T-helper 9 cell (primary cell): ENCODE results near the gene ENAH.
"Not testable (repeated sequence)": the region's sequence is repeated elsewhere in the genome, so short reads cannot be mapped to it uniquely, and the experiment has no call there.

ENCODE experiments used
- DNase-seq: peaks from one replicate; pipeline ENCODE4 v3.0.0-alpha.2; 2020

ENAH gene

DNA sequence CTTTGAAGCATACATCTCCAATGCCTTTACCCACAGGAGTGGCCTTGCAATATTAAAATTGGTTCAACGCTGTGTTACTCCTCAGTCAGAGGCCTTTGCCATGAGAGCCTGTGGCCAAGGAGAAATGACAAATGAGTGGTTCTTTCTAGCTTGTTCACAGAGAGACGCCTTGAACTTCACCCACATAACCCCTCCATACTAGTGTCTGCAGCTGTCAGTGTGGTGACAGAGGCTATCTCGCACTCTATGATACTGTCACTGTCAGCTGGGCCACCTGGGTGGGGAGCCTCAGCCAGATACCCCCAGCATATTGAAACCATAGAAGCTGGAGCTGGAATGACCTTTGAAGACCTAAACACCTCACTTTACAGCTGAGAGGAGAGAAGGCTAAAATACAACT, 167.7 kb downstream of the ENAH start:
- no peak for DNase-seq

DNA sequence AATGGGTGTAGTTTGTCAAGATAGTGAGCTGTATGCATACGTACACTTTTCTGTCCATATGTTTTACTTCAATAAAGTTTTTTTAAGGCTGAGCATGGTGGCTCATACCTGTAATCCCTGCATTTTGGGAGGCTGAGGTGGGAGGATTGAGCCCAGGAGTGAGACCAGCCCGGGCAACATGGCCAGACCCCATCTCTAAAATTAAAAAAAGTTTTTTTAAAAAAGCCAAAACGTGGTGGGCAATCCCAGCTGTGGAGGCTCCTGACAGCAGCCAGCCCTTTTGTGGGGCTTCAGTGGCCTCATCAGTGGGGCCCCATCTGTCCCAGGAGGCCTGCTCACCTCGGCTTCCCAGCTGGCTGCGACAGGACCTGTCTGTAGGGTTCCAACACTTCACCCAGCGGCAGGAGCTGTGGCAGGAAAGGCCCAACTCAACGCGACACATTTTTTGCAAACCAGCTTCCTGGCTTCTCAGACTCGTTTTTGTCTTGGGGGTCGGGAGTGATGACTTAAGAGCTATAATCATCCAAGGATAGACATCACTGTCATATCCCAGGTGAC, 168.2 kb downstream of the ENAH start:
- no peak for DNase-seq

DNA sequence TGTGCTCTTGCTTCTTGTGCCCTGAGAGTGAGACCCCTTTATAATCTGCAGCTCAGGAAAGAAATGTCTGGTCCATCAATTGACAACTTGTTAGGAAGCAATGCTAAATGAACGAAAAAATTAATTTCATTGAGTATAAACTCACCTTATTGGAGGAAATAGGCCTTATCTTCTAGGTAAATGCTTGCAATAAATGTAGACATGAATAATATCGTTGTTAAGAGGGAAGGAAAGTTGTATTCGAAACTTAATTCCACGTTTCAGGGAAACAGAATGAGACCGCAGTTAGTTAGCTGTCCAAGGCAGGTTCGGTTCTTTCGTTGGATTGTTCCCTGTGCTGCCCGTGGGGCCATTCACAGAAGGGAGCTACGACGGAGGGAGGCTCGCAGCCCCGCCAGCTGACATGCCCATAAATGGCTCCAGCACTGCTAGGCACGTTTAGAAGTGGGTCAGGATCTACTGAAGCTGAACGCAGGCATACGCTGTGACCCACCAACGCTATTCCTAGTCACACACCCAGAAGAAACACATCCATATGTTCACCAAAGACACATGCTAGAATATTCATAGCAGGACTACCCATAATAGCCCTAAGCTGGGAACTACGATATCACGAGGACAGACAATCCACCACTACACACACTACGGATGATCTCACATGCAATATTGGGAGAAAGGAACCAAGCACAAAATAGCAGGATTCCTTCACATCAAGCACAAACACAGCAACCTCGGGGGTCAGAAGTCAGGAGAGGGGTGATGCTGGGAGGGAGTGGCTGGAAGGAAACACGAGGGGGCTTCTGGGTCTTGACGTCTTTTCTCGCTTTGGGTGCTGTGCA, 168.9 kb downstream of the ENAH start:
- no peak for DNase-seq

DNA sequence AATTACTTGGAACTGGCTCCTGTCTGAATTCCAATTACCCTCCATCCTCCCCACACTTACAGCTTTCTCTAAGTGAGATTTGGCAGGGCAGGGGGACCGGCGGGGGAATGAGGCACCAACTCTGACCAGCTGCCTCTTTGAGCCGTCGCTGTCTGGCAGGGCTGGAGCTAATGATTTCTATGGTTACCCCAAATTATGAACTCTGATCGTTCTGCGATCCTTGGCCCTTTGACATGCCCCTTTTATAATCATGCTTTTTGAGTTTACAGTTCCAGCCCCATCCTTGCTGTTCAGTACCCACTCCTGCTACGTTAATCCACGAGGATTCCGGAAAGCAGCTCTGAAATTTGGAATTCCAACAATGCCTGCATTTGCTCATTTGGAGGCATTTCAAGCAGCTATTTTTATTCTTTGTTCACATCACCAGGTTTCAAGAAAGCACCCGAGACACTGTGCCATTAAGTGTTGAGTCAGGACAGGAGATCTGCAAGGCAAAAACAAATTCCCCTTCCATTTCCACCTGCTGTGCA, 170.4 kb downstream of the ENAH start:
- DNase-seq, result no peak

DNA sequence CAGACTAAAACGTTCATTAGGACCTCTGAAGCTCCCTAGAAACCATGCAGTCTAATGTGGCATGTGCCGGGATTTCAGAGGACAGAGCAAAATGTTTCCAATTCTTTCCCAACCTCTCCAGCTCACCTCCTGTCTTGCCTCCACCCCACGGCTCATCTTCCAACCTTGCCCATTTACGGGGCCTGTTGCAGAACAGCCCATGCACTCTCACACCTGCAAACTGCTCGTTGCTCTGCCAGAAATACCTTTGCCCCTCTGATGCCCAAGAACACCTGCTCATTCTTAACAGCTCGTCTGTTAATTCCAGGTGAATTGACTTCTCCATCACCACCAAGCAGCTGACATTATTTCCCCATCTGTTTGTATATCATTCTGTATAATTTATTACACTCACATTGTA, 171.2 kb downstream of the ENAH start:
- DNase-seq, result no peak

DNA sequence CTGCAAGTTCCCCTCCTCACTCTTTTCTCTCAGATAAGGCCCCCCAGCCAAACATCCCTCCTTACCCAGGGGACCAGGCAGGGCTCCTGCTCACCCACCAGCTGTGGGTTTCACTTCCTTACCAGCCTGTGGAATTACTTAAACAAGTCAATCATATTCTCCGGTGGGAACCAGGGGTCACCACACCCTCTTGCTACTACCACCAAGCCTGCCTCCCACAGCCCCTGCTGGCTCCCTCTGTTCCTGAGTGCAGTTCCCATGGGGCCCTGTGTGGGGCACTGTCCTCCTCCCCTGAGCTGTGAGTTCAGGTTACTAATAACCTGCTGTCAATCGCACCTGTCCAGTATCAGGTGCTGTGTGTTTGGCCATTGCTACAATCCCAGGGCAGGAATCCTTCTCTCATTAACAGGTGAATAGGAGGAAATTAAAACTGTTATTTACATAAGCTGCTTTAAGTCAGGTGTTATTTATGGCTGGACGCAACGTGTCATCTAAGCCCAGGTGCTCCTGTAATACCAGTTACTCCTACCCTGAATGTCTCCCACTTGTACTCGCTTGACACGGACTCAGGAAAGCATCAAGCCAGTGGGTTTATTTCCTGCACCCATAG, 172.0 kb downstream of the ENAH start:
- peak; percentile 32 for DNase-seq

DNA sequence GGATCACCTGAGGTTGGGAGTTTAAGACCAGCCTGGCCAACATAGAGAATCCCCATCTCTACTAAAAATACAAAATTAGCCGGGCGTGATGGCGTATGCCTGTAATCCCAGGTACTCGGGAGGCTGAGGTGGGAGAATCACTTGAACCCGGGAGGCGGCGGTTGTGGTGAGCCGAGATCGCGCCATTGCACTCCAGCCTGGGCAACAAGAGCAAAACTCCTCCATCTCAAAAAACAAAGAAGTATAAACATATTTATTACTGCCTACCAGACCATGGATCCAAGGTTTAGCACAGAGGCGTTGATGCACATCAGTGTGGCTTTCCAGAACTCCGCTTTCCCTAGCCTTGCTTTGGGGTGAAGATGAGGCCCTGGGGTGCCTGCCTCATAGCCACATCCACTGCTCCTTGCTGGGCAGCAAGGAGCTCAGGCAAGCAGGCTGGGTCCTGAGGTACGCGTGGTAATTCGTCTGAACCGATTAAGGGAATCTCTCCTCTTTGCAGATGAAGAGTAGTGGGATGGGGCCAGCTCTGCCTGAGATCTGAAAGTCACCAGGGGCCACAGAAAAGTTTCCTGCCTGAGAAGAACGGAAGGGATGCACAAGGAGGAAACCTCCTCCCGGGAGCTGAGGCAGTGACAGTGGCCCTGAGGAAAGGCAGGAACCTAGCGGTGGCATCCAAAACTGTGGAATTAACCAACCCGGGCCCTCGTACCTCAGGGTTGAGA, 172.8 kb downstream of the ENAH start:
- DNase-seq, result no peak

DNA sequence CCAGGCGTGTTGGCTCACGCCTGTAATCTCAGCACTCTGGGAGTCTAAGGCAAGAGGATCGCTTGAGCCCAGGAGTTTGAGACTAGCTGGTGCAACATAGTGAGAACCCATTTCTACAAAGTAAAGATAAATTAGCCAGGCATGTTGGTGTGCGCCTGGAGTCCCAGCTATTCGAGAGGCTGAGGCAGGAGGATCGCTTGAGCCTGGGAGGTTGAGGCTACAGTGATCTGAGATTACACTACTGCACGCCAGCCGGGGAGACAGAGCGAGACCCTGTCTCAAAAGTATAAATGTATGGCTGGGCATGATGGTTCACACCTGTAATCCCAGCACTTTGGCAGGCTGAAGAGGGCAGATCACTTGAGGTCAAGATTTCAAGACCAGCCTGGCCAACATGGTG, 173.6 kb downstream of the ENAH start:
- no peak for DNase-seq

DNA sequence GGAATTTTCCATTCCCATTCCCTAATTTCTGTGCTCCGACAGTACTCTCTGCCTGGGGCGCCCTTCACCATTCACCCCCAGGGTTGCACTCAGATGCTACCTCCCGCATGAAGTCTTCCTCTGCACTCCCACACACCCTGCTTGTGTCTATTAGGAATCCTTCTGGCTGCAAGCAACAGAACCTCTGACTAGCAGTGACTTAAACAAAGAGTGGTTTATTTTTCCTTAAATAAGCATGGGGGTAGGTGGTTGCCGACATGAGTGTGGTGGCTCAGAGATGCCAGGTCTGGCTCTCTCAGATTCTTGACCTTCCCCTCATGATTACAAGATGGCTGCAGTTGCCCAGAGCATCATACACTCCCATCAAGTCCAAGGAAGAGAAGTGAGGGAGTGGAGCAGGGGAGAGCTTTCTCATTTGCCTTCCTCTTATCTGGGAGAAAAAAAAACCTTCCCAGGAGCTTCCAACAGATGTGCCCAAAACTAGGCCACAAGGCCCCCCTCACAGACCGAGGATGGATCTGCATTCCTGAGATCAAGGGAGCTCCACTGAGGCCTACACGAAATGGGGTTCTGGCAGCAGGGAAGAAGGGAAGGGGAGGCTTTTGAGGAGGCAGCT, 175.5 kb downstream of the ENAH start:
- no peak for DNase-seq

DNA sequence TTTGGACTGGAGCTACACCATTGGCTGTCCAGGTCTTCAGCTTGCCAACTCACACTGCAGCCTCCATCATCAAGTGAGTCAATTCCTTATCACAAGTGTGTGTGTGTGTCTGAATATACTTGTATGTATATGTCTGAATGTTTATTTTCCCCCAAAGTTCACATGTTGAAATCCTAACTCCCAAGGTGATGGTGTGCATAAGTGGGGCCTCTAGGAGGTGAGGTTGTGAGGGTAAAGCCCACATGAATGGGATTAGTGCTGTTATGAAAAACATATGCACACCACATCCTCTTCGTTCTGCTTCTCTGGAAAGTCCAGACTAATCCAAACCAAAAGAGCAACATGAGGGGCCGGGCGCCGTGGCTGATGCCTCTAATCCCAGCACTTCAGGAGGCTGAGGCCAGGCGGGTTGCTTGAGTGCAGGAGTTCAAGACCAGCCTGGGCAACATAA, 176.4 kb downstream of the ENAH start:
- DNase-seq, result no peak

DNA sequence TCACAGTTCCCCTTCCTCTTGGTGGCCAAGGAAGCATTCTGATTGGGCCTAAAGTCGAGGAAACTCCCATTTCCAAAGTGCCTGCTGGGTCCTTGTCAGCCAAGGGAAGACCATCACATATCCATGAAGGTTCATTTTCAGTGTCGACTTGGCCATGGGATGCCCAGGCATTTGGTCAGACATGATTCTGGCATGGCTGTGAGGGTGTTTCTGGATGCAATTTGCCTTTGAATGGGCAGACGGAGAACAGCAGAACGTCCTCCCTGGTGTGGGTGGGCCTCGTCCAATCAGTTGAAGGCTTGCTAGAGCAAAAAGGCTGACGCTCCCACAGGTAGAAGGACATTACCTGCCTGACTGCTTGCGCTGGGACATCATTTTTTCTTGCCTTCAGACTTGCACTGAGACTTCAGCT, 176.8 kb downstream of the ENAH start:
- DNase-seq, result no peak

DNA sequence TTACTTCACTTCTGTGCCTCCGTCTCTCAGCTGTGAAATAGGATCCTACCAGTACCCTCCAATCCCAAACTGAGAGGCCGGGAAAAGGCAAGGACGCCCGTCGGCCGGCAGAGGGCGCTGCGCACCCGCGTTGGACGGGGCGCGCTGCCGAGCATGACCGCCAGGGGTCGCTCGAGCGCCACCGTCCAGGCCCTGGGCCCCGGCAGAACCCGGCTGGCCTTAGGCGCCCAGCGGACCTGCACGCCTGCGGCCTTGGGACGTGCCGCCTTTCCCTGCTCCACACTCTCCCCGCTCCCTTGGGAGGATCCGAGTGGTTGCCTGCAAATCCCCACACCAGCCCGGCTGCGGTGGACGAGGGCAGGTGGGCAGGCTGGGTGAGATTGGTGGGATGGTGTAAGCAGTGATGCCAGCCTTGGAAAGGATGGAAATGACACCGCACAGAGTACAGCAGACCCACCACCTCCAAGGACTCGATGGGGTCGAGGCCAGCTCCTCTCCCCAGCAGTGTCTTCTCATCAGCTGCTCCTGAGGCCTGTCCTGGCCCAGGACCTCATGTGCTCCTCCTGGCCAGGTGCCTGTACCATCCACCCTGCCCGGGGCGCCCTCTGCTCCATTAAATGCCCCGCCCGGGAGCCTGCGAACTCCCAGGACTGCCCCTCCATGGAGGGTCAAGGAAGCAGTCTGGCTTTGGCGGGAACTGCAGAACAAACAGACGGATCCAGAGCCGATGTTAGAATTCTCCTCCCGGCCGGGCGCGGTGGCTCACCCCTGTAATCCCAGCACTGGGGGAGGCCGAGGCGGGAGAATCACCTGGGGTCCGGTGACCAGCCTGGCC, 177.7 kb downstream of the ENAH start:
- peak; percentile 62 for DNase-seq

DNA sequence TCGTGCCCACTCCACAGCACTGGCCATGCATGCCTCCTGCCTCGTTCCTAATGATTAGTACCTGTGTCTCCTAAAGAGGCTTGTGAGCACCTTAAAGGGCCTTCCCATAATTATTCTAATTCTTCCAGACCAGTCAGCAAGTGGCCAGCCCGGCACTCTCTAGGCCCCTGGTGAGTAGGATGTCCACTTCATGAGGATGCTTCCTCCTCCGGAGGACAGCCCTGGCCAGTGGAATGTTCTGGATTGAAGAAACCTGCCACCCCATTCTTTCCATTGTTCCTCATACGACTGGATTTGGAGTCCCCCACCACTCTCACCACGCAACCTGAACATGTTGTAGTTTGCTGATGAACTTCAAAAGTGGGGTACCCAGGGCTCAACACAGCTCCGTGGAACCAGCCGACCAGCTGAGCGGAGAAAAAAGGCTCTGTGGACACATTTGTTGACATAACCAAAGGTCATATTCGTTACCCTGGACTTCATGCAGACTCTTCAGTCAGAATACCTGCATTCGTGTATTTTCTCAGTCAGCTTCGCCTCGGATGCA, 178.4 kb downstream of the ENAH start:
- no peak for DNase-seq

DNA sequence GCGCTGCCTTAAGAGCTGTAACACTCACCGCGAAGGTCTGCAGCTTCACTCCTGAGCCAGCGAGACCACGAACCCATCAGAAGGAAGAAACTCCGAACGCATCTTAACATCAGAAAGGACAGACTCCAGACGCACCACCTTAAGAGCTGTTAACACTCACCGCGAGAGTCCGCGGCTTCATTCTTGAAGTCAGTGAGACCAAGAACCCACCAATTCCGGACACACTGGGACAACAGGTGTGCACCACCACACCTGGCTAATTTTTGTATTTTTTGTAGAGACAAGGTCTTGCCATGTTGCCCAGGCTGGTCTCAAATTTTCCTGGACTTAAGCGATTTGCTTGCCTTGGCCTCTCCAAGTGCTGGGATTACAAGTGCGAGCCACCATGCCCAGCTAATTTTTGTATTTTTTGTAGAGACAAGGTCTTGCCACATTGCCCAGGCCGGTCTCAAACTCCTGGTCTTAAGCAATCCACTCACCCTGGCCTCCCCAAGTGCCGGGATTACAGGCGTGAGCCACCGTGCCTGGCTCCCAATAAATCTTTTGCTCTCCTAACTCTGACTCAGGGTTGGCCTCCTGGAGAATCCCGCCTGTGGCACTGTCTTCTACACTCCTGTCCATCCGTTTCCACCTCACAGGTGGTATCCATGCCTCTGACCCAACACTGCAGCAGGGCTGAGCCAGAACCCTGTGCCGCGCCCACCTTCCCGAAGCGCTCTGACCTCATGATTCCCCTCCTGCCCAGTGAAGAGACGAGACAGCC, 179.1 kb downstream of the ENAH start:
- not testable (repeated sequence) for DNase-seq

DNA sequence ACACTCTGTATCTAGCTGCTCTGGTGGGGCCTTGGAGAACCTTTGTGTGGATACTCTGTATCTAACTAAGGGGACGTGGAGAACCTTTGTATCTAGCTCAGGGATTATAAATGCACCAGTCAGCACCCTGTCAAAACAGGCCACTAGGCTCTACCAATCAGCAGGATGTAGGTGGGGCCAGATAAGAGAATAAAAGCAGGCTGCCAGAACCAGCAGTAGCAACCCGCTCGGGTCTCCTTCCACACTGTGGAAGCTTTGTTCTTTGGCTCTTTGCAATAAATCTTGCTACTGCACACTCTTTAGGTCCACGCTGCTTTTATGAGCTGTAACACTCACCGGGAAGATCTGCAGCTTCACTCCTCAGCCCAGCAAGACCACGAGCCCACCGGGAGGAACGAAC, 179.7 kb downstream of the ENAH start:
- DNase-seq, result not testable (repeated sequence)

DNA sequence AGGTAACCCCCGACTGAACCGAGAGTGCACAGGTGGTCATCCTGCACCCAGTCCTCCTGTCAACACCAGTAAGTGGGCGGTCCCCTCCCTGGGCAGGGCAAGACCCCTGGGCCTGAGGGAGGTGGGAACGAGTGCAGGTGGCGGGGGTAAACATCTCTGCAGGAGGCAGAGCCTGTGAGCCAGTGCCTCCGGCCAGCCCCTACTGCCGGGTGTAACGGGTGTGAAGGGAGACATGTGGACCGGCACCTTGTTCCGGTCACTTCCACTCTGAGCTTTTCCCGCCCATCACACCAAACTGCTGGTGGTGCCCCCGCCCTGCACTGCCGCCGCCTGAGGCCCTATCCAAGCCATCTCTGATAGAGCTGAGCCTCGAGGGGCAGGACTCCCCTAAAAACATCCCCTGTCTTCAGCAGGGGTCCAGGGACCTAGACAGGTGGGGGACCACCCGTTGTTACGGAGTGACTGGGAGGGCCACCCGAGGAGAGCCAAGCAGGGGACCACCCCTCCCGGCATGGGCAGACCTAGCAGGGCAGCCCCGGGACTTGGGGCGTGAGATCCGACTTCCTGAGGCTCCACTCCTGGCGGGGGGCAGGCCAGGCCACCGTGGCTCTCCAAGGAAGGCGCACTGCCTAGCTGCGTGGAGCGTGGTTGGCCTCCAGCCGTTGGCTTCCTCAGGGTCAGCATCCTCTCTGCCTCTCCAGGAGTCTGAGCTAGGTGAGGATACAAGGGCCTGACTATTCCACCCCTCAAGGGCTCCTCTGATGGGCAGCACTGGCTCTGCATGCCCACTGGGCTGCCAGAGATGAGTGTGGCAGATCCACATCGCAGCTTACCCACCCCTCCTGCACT, 181.2 kb downstream of the ENAH start:
- no peak for DNase-seq

DNA sequence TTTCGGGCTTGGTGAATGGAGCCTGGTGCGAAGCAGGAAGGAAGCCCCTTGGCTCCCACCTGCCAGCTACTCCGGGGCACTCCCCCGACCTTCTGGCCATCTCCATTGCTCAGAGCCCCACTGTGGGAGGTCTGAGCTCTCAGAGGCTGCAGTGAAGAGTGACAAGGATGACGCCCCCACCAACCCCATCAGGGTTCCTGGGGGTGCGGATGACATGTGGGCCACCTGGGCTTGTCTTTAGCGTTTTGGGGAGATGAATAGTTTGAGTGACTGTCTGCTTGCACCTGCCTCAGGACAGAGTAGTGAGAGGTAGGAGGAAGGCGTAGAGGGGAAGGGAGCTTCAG, 181.8 kb downstream of the ENAH start:
- DNase-seq, result no peak

DNA sequence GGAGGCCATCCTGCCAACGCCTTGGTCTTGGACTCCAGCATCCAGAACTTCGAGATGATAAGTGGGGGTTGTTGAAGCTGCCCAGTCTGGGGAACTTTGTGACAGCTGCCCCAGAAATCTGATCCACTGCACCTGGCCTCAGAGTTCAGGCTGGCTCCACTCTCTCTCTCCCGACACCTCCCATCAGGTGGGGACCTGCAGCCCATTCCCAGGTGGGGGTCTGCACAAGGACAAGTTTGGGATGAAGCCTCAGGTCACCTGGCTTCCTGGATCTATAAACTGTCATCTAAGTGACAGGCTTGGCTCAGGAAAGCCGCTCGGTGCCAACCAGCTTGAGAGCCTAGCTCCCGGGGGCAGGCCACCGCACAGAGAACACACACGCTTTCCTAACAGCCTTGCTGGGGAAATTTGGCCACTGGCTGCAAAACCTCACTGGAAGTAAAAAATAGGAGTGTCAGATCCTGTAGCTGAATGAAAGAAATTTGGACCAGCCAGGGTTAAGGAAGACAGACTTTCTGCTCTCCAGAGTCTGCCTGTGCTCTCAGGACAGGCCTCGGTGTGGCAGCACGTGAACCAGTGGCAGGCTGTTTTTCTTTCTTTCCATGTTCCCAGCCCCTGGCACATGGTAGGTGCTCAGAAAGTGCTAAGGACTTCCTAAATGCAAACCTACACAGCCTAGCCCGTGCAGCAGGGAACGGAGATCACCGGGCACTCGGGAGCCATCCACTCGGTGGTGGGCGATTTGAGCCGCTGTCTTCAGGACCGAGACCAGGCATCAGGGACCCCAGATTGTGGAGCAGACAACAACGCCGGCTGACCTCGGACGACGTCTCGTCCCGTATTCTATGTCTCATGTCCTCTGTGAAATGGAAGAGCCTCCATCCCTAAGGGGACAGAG, 182.5 kb downstream of the ENAH start:
- DNase-seq, result no peak

DNA sequence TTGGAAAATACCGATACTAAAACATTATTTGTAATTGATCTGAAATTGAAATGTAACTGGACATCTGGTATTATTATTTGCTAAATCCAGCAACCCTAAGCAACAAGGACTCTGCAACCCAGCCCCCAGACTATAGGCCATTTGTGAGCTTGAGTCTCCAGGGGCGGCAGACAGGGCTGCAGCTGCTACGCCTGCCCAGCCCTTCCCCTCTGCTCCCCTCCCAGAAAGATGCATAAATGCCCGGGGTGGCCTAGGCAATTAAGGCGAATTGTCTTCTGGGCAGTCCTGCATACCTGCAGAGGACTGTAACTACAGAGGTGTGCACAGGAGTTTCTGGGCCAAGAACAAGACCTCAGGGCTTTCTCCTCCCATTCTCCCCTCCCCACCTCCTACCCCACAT, 183.9 kb downstream of the ENAH start:
- no peak for DNase-seq
